Metanephros (tissue), 2 donors: ENCODE results near the gene TFAP2A. TPM values are rescaled to one million over a fixed set of nuclear protein-coding genes. Genes with fewer than 3 reads are reported as not detected.

ENCODE experiments used
- small RNA-seq: library from RNA; depleted of rRNA; stranded (forward); fragments of <200 nt; gene quantifications from one replicate; pipeline ENCODE3, GENCODE V24; 2014; ENCODE audit warnings: low replicate concordance
- total RNA-seq: library from RNA; depleted of rRNA; stranded (reverse); fragments of >200 nt; gene quantifications from one replicate; pipeline ENCODE4 v1.2.3, GENCODE V29; 2014

The TFAP2A gene
- 7.3 TPM for total RNA-seq

DNA sequence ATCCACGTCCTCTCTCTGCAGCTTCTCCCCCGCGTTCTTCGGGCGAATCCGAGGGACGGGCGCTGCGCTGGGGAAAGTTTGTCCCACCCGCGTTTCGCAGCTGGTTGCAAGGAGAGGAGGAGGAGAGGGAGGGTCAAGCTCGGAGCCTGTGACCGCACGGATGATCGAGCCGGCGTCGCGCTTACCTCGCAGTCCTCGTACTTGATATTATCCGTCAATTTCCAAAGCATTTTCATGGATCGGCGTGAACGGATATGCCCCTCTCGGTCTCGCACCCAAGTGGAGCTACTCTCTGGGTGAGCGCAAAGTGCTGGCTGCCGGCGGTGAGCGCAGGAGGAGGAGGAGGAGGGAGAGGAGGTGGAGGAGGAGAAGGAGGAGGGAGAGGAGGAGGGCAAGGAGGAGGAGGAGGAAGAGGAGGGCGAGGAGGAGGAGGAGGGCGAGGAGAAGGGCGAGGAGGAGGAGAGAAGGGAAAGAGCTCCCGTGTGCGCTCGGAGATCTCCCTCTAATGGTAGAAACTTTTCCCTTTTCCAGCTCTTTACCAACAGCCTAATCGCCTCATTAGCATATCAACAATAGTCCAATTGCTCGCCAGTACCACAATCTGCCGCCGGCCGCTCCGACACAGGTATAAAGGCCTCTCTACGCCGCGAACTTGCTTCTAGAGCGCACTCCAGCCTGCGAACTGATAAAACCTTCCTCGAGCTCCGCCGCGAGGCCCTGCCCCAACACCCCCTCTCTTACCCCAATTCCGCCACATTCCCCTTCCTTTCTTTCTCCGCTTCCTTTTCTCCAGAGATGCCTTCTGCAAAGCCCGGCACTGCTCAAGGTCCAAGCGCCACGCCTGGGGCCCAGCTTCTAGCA lies at the start of gene TFAP2A:
TFAP2A (minus strand) TSS at position 319 of the 861 bp plus-strand sequence; CDS start at position 236, 83 bp downstream.

Small RNAs within 50 kb of the gene (small RNA-seq; reads per million reads assigned to genes)
- gene MIR5689 = not detected

Other genes with a start within 250 kb of the TFAP2A start
- gene GCNT2, start 106.3 kb upstream of the TFAP2A start, total RNA-seq = 14.4 TPM